Left lung (tissue), 10 donors: Measurements from ENCODE around the gene ARHGAP26. TPM values are rescaled to one million over a fixed set of nuclear protein-coding genes. Genes with fewer than 3 reads are reported as not detected.

Experiments
- ATAC-seq: fragments of 200-7000 bp; cut with Tn5 transposase; one replicate; pipeline ENCODE4 v1.9.1; 2020; ENCODE audit warnings: moderate library complexity
- DNase-seq, 4 donors: peaks; one replicate each; pipeline ENCODE4 v3.0.0-alpha.2; 2013 to 2020
- H3K27ac ChIP-seq, 2 donors: fragments of 200-600 bp; sonication (generic) in 1 of 2; one replicate each; pipeline versions ENCODE4 v1.5.0 to v1.8.0; 2020 to 2021
- H3K27me3 ChIP-seq, 2 donors: fragments of 200-600 bp; sonication (generic) in 1 of 2; one replicate each; pipeline versions ENCODE4 v1.5.0 to v1.8.0; 2020 to 2021
- H3K36me3 ChIP-seq, 2 donors: fragments of 200-600 bp; sonication (generic) in 1 of 2; one replicate each; pipeline versions ENCODE4 v1.5.0 to v1.8.0; 2020 to 2021
- H3K4me1 ChIP-seq, 2 donors: fragments of 200-600 bp; one replicate each; pipeline ENCODE4 v1.8.0; 2021
- H3K4me3 ChIP-seq, 2 donors: fragments of 200-600 bp; sonication (generic) in 1 of 2; one replicate each; pipeline versions ENCODE4 v1.5.0 to v1.8.0; 2020 to 2021; ENCODE audit warnings: mild to moderate bottlenecking in 1 of 2
- H3K9me3 ChIP-seq, 2 donors: fragments of 200-600 bp; sonication (generic) in 1 of 2; one replicate each; pipeline versions ENCODE4 v1.5.0 to v1.8.0; 2020 to 2021
- intact Hi-C, 2 donors: fragments of 100-400 bp; cut with DNase I; formaldehyde crosslinking; loops; one replicate each; pipeline versions ENCODE4 v1.11.2 to v1.14.2; 2022
- polyA plus RNA-seq, 6 donors: library from polyadenylated mRNA; unstranded; fragments of 120-200 nt; gene quantifications; one replicate each; pipeline ENCODE4 v1.2.1, GENCODE V29; 2013; ENCODE audit not compliant: insufficient read length in 6 of 6
- total RNA-seq, 2 donors: library from RNA; stranded (reverse); fragmentation: NEBNext Ultra II Directional; extraction: Animal tissue kit (Norgen Biotek cat#: 25700); gene quantifications; one replicate each; pipeline ENCODE4 v1.2.1, GENCODE V29; 2021
- TF ChIP-seq, protein P1 (sequence below), 2 donors: fragments of 200-600 bp; sonication (generic) in 1 of 2; IDR thresholded peaks; one replicate each; pipeline versions ENCODE4 v1.5.0 to v1.8.0; 2021; ENCODE audit warnings: antibody characterized with exemption in 2 of 2
- donor health status: DM: no; HTN: yes; CAD: no.
- donor health status: DM: no; HTN: no; CAD: no.

ARHGAP26 gene
- total and polyA plus RNA-seq, 8 donors: 13.9 to 61.9 (median 14.9) TPM

DNA sequence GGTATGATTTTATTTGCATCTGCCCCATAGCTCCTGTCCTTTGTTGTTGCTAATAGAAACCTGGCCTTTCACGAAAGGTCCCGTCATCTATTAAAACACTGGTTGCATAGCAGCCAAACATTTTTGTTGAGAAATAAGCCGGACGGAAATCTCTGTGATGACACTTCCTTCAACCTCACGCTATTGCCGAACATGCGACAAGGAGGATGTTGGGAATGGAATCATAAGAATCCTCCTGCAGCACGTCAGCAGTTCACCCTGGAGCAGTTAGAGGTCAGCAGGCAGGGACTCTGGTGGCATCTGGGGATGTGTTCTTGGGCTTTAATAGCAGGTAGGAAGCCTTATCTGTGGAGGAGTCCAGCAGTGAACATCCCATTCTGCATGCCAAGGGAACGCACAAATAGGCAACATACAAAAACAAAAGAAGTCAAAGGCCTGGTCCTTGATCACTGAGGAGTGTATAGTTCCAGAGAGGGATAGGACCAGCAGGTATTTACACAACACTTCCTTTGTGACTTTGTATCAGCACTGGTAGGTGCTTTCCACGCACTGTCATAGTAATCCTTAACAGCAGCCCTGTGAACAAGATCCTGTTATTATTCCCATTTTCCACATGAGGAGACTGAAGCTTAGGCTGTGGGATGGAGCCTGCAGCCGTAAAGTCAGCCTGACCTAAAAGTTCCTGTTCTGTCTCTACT, 33.4 kb downstream of the ARHGAP26 start:
- Histone ChIP-seq H3K27me3 (no peaks in the 10 kb centered on the region), H3K36me3 (no peaks in the 10 kb centered on the region), H3K27ac (peak overlapping the region; percentile 37 to 97), H3K4me1 (peaks cover 0 to 96% of the 10 kb centered on the region in 2 donors), H3K9me3 (no peaks in the 10 kb centered on the region), H3K4me3 (no peak overlapping the region)
- peak; percentile 65 for ATAC-seq
- DNase-seq: peak in 3 of 4 donors; percentile 33 to 66 (median 66)
- TF ChIP-seq, protein P1, sequence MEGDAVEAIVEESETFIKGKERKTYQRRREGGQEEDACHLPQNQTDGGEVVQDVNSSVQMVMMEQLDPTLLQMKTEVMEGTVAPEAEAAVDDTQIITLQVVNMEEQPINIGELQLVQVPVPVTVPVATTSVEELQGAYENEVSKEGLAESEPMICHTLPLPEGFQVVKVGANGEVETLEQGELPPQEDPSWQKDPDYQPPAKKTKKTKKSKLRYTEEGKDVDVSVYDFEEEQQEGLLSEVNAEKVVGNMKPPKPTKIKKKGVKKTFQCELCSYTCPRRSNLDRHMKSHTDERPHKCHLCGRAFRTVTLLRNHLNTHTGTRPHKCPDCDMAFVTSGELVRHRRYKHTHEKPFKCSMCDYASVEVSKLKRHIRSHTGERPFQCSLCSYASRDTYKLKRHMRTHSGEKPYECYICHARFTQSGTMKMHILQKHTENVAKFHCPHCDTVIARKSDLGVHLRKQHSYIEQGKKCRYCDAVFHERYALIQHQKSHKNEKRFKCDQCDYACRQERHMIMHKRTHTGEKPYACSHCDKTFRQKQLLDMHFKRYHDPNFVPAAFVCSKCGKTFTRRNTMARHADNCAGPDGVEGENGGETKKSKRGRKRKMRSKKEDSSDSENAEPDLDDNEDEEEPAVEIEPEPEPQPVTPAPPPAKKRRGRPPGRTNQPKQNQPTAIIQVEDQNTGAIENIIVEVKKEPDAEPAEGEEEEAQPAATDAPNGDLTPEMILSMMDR (IDR thresholded peaks at IDR 0.05): no peak
- intact Hi-C loops: no loop called here

DNA sequence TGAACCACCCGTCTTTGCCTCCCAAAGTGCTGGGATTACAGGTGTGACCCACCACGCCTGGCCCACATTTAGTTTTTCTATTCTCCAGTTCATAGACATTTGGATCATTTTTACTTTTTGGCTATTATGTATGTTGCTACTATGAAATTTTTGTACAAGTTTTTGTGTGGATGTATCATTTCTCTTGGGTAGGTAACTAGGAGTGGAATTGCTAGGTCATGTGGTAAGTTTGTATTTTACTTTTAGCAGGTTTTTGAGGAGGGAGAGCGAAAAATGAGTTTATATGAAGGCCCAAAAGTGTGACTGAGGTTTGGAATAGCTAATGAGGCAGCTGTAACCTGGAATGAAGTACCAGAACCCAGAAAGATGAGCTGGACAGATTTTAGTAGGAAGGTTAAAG, 35.2 kb downstream of the ARHGAP26 start:
- peaks cover 0 to 96% of the 10 kb centered on the region in 2 donors for H3K4me1 ChIP-seq
- intact Hi-C loops: no loop called here
- ATAC-seq: no peak

DNA sequence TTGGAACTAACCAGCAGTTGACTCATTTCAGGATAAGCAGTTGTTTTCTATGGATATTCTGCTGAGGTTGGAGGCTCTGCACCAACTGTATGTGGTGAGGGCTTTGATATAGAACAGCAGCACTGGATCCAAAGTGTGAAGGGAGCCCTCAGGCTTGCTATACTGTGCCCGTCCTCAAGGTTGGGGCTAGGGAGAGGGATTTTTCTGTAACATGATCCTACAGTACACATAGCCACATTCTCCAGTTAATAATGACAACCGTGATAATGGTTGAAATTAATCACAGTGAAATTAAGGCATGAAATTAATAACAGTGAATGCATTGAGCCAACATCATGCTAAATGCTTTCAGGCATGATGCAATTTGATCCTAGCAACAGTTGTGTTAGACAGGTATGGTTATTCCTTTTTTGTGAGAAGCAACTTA, 36.7 kb downstream of the ARHGAP26 start:
- peaks cover 0 to 96% of the 10 kb centered on the region in 2 donors for H3K4me1 ChIP-seq
- no peaks in the 10 kb centered on the region for H3K36me3 ChIP-seq
- DNase-seq: no peak
- intact Hi-C loops: no loop called here
- peak overlapping the region in 1 of 2 donors; percentile 86 for H3K27ac ChIP-seq
- no peaks in the 10 kb centered on the region for H3K27me3 ChIP-seq
- TF ChIP-seq, protein P1 (IDR thresholded peaks at IDR 0.05): no peak
- H3K4me3 ChIP-seq: no peak overlapping the region
- no peaks in the 10 kb centered on the region for H3K9me3 ChIP-seq
- ATAC-seq: no peak

More for the DNA sequence above, 35.2 kb downstream of the ARHGAP26 start:
- no peak for DNase-seq
- TF ChIP-seq, protein P1 (IDR thresholded peaks at IDR 0.05): no peak
- H3K9me3 ChIP-seq: no peaks in the 10 kb centered on the region
- no peaks in the 10 kb centered on the region for H3K27me3 ChIP-seq
- no peaks in the 10 kb centered on the region for H3K36me3 ChIP-seq
- no peak overlapping the region for H3K4me3 ChIP-seq
- peak overlapping the region in 1 of 2 donors; percentile 97 for H3K27ac ChIP-seq

DNA sequence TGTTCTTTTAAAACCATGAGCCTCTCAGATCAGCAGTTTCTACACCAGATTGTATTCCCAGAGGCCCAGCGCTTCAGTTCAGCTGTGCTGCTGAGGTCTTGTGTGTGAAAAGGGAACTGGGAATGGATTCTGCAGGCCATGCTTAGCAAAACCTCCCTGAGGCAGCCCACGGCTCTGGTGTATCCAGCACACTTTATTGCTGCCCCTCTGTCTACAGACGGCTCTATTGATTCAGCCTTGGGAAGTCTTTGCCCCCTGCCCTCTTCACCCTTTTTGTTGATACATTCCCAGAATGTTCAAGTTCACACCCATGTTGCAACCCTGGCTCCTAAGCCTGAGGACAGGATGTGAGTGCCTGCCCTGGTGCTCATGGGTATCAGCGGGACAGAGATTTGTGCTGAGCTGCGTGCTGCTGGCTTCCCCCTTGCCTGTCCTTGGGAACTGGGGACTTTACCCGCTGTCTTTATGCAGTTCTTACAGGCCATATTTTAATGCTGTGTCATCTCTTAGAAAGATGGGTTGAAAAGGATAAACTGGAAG, 37.3 kb downstream of the ARHGAP26 start:
- TF ChIP-seq, protein P1 (IDR thresholded peaks at IDR 0.05): no peak
- peak in 1 of 4 donors; percentile 55 for DNase-seq
- Histone ChIP-seq H3K27me3 (no peaks in the 10 kb centered on the region), H3K4me1 (peaks cover 0 to 96% of the 10 kb centered on the region in 2 donors), H3K27ac (peak overlapping the region in 1 of 2 donors; percentile 86), H3K36me3 (no peaks in the 10 kb centered on the region), H3K9me3 (no peaks in the 10 kb centered on the region), H3K4me3 (no peak overlapping the region)
- ATAC-seq: peak; percentile 58
- intact Hi-C loops: no loop called here

DNA sequence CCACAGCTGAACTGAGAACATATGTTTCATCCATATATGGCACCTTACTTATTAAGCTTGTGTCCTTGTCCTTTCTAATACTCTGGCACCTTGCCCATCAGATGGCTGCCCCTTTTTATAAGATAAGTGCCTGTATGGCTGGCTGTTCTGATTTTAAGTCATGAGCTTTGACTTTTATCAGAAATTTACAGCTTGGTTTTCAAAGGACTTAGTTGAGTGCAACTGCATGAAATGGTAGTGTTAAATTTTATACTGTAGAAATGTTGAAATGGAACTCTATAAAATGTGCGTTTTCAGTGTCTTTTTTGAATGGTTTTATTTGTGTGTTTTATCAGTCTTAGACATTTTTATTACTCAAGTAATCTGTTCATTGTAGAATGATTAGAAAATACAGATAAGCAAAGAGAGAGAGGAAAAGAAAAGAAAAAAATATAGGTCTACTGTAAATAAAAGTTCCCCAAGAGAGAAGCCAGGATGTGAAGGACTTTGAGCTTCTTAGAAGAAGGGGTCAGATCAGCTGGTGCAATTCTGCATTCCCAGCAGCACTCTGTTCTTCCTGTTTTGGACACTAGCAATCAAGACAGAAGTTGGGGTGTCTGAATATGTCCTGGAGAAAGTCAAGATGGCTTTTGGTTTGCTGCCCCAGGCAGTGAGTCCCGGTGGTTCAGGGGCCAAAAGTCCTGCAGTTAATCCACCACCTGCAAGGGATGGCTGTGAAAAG, 38.9 kb downstream of the ARHGAP26 start:
- Histone ChIP-seq H3K9me3 (no peaks in the 10 kb centered on the region), H3K27ac (peak overlapping the region in 1 of 2 donors; percentile 86), H3K4me3 (no peak overlapping the region), H3K4me1 (peaks cover 0 to 96% of the 10 kb centered on the region in 2 donors), H3K36me3 (no peaks in the 10 kb centered on the region), H3K27me3 (no peaks in the 10 kb centered on the region)
- DNase-seq (no peak), ATAC-seq (peak; percentile 24)
- TF ChIP-seq, protein P1 (IDR thresholded peaks at IDR 0.05): no peak
- intact Hi-C loops: no loop called here
